HL-60 (cell line): ENCODE measurements around the gene PAH.

Source experiments
- DNase-seq, 2 experiments: peaks; one replicate each; pipeline ENCODE4 v3.0.0-alpha.2; 2010 to 2020; ENCODE audit warnings: low read depth in 1 of 2, low spot score in 1 of 2
- H3K27ac ChIP-seq: fragments of 250-450 bp; sonication (Bioruptor Pico); replicated peaks from 2 replicates; pipeline ENCODE4 v1.5.1; 2020; ENCODE audit warnings: mild to moderate bottlenecking, moderate library complexity
- H3K27me3 ChIP-seq: fragments of 250-450 bp; sonication (Bioruptor Pico); 2 replicates; pipeline ENCODE4 v1.5.1; 2021; ENCODE audit warnings: mild to moderate bottlenecking, moderate library complexity; ENCODE audit not compliant: insufficient read depth, poor library complexity, severe bottlenecking
- H3K4me3 ChIP-seq: replicated peaks from 2 replicates; pipeline ENCODE4 v1.5.1; 2011; ENCODE audit warnings: mild to moderate bottlenecking, control low read depth, low read length; ENCODE audit not compliant: insufficient read depth
- GABPA ChIP-seq: IDR thresholded peaks from 2 replicates; pipeline ENCODE4 v1.6.1; 2012; ENCODE audit warnings: low read depth
- POLR2AphosphoS5 ChIP-seq: IDR thresholded peaks from 2 replicates; pipeline ENCODE4 v1.6.1; 2012; ENCODE audit warnings: low read depth
- REST ChIP-seq: IDR thresholded peaks from 2 replicates; pipeline ENCODE4 v1.6.1; 2012; ENCODE audit warnings: low read depth; ENCODE audit not compliant: insufficient replicate concordance
- SPI1 ChIP-seq: IDR thresholded peaks from 2 replicates; pipeline ENCODE4 v1.6.1; 2012; ENCODE audit warnings: low read depth, mild to moderate bottlenecking, borderline replicate concordance
- TF ChIP-seq, protein P1 (sequence below): IDR thresholded peaks from one replicate; pipeline ENCODE4 v1.5.1; 2011; ENCODE audit warnings: low read length, control low read depth, inconsistent platforms; ENCODE audit not compliant: insufficient read depth

The PAH gene

DNA sequence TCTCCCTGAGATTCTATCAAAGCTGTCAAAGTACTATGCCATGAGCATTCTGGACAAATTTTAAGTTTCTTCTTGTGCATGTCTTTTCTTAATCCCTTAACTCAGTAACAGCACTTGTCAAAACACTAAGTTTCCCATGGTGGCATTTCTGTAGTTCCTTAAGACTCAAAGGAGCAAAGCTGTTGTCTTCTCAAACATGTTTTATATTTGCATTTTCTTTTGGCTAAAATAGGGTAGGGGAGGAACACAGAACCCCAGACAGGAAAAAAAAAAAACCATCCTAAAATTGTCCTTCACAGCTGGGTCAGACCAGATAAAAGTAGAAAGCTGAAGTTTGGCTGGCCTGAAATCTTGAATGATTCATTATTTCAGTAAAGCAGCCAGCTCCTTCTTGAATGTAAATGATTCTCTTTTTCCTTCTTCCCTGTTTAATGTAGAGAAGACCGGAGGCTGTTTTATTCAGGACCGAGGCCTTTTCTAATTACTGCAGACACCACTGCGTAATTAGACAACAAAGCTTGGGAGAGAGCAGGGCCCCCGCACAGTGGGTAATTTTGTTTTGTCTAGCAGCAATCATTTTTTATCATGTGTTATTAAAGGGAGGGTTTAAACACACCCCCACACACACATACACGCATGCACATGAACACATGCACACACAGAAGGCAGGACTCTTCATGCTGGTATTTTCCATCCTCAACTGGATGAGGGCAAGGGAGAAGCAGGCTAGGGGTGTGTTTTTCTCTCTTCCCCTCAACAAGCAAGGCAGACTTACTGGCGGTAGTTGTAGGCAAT lies 51.0 kb downstream of the PAH start:
- no peak for DNase-seq

DNA sequence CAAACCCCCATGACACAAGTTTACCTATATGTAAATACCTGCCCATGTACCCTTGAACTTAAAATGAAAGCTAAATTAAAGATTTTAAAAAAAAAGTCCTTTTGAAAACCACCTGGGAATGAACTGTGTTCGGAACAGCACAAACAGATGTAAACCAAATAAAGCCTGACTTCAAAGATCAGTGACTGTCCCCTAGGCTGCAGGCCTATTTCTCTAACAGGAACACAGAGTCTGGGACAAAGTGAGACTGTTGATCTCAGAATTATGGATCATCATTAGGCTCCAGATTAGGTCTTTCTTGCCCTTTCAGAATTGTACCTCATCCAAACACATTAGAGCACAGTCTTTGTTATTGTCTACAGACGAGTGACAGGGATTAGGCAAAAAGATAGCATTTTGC lies 54.6 kb downstream of the PAH start:
- no peak for TF ChIP-seq SPI1
- no peak overlapping the region for H3K4me3 ChIP-seq
- H3K27me3 ChIP-seq, result no peaks in the 10 kb centered on the region
- no peak overlapping the region for H3K27ac ChIP-seq
- no peak for DNase-seq

More for the DNA sequence above, 51.0 kb downstream of the PAH start:
- no peak for TF ChIP-seq SPI1
- no peak for TF ChIP-seq POLR2AphosphoS5
- TF ChIP-seq, protein P1, sequence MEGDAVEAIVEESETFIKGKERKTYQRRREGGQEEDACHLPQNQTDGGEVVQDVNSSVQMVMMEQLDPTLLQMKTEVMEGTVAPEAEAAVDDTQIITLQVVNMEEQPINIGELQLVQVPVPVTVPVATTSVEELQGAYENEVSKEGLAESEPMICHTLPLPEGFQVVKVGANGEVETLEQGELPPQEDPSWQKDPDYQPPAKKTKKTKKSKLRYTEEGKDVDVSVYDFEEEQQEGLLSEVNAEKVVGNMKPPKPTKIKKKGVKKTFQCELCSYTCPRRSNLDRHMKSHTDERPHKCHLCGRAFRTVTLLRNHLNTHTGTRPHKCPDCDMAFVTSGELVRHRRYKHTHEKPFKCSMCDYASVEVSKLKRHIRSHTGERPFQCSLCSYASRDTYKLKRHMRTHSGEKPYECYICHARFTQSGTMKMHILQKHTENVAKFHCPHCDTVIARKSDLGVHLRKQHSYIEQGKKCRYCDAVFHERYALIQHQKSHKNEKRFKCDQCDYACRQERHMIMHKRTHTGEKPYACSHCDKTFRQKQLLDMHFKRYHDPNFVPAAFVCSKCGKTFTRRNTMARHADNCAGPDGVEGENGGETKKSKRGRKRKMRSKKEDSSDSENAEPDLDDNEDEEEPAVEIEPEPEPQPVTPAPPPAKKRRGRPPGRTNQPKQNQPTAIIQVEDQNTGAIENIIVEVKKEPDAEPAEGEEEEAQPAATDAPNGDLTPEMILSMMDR, result no peak
- no peak for TF ChIP-seq REST
- no peak for TF ChIP-seq GABPA
- Histone ChIP-seq H3K27me3 (no peaks in the 10 kb centered on the region), H3K4me3 (no peak overlapping the region), H3K27ac (no peak overlapping the region)

- TF ChIP-seq SPI1, result no peak
- no peak for TF ChIP-seq GABPA
- no peak for TF ChIP-seq POLR2AphosphoS5
- no peak for TF ChIP-seq REST
- TF ChIP-seq, protein P1, result no peak
- Histone ChIP-seq H3K4me3 (no peak overlapping the region), H3K27me3 (no peaks in the 10 kb centered on the region), H3K27ac (no peak overlapping the region)
- no peak for DNase-seq
These were observed 65.8 kb downstream of the PAH start for GRCh38 chr12:102851246-102851645.

- Histone ChIP-seq H3K27ac (no peak overlapping the region), H3K4me3 (no peak overlapping the region), H3K27me3 (no peaks in the 10 kb centered on the region)
- TF ChIP-seq POLR2AphosphoS5, result no peak
- TF ChIP-seq, protein P1, result no peak
- TF ChIP-seq SPI1, result no peak
- TF ChIP-seq REST, result no peak
- TF ChIP-seq GABPA, result no peak
- no peak for DNase-seq
These were observed 67.2 kb downstream of the PAH start for GRCh38 chr12:102849722-102850447.
